HCT116 (cell line): ENCODE results near the gene ALG1. TPM values are rescaled to one million over a fixed set of nuclear protein-coding genes. Genes with fewer than 3 reads are reported as not detected.
"Not testable (repeated sequence)": the region's sequence is repeated elsewhere in the genome, so short reads cannot be mapped to it uniquely, and the experiment has no call there.

ENCODE experiments used
- ATAC-seq: fragments of 200-7000 bp; cut with Tn5 transposase; 2 replicates; pipeline ENCODE4 v1.9.1; 2020; ENCODE audit warnings: mild to moderate bottlenecking, moderate library complexity
- BruUV-seq: library from RNA; stranded (reverse); fragments of 400-500 nt; replicated peaks from 2 replicates; lab custom pipeline; 2021; lab: Mats Ljungman, UMichigan
- CTCF ChIA-PET: fragments of 300-600 bp; sonication (Branson Sonifier 250); formaldehyde crosslinking; loops from one replicate; lab custom pipeline; 2021; ENCODE audit warnings: antibody characterized with exemption; lab: Charles Lee
- POLR2A ChIA-PET: fragments of 300-600, 350-600 bp; sonication (Branson Sonifier 250); formaldehyde crosslinking; loops from one replicate; lab custom pipeline; 2021; ENCODE audit warnings: antibody characterized with exemption; lab: Charles Lee
- RAD21 ChIA-PET, 2 experiments: fragments of 300-600 bp; sonication (Branson Sonifier 250); formaldehyde crosslinking; loops; one replicate each; lab custom pipeline; 2023; ENCODE audit warnings: low total read pairs in 2 of 2; ENCODE audit not compliant: uncharacterized antibody in 2 of 2, unreplicated experiment in 2 of 2, low non-redundant PET in 1 of 2; lab: Charles Lee
- DNase-seq: peaks from one replicate; pipeline ENCODE4 v3.0.0-alpha.2; 2010; ENCODE audit warnings: low read depth, low spot score
- H2AFZ ChIP-seq: fragments of 200-600 bp; shearing (Covaris generic), sonication (generic); 2 replicates; pipeline ENCODE4 v1.6.1; 2017; ENCODE audit warnings: low read depth, mixed run types, mixed read lengths, antibody characterized with exemption, low read length; ENCODE audit not compliant: poor library complexity, severe bottlenecking
- H3K27ac ChIP-seq: 2 replicates; pipeline ENCODE4 v1.5.1; 2012; ENCODE audit warnings: low read depth, low read length
- H3K27me3 ChIP-seq: fragments of 200-600 bp; sonication (generic); 2 replicates; pipeline ENCODE4 v1.6.1; 2016; ENCODE audit warnings: mixed run types, low read length, mixed read lengths; ENCODE audit not compliant: insufficient read depth
- H3K36me3 ChIP-seq, 2 experiments: fragments of 200-500 bp in 1 of 2; fragments of 200-600 bp in 1 of 2; sonication (Bioruptor generic) in 1 of 2; sonication (generic) in 1 of 2; 2 replicates each; pipeline versions ENCODE4 v1.5.1 to v1.6.1; 2014 to 2016; ENCODE audit warnings: low read length in 2 of 2, inconsistent platforms in 1 of 2, mixed read lengths in 1 of 2, mixed run types in 1 of 2; ENCODE audit not compliant: insufficient read depth in 2 of 2, control insufficient read depth in 1 of 2
- H3K4me1 ChIP-seq, 2 experiments: fragments of 200-600 bp in 1 of 2; sonication (generic) in 1 of 2; 2 replicates each; pipeline versions ENCODE4 v1.5.1 to v1.6.1; 2012 to 2017; ENCODE audit warnings: low read length in 2 of 2, inconsistent platforms in 1 of 2, mild to moderate bottlenecking in 1 of 2, mixed read lengths in 1 of 2, mixed run types in 1 of 2, moderate library complexity in 1 of 2; ENCODE audit not compliant: insufficient read depth in 2 of 2, control insufficient read depth in 1 of 2
- H3K4me2 ChIP-seq: fragments of 200-600 bp; sonication (generic); 2 replicates; pipeline ENCODE4 v1.6.1; 2017; ENCODE audit warnings: mixed run types, low read length, mixed read lengths
- H3K4me3 ChIP-seq, 2 experiments: fragments of 200-600 bp in 1 of 2; sonication (generic) in 1 of 2; replicated peaks in 1 of 2; 2 replicates each; pipeline ENCODE4 v1.5.1; 2011 to 2016; ENCODE audit warnings: low read length in 2 of 2, control low read depth in 1 of 2, low read depth in 1 of 2, mild to moderate bottlenecking in 1 of 2, mixed read lengths in 1 of 2, mixed run types in 1 of 2
- H3K79me2 ChIP-seq: fragments of 200-600 bp; sonication (generic); 2 replicates; pipeline ENCODE4 v1.6.1; 2017; ENCODE audit warnings: mild to moderate bottlenecking, mixed run types, low read length, moderate library complexity, mixed read lengths; ENCODE audit not compliant: insufficient read depth
- H3K9ac ChIP-seq: fragments of 200-600 bp; sonication (generic); 2 replicates; pipeline ENCODE4 v1.6.1; 2016; ENCODE audit warnings: low read length, mixed read lengths
- H3K9me2 ChIP-seq: fragments of 200-600 bp; sonication (generic), shearing (Covaris generic); 2 replicates; pipeline ENCODE4 v1.6.1; 2017; ENCODE audit warnings: mixed run types, mild to moderate bottlenecking, moderate library complexity; ENCODE audit not compliant: insufficient read depth
- H3K9me3 ChIP-seq, 2 experiments: fragments of 200-500 bp in 1 of 2; fragments of 200-600 bp in 1 of 2; sonication (Bioruptor generic) in 1 of 2; sonication (generic) in 1 of 2; 2 replicates each; pipeline ENCODE4 v1.6.1; 2014 to 2017; ENCODE audit warnings: low read length in 2 of 2, mixed read lengths in 2 of 2, inconsistent platforms in 1 of 2, low read depth in 1 of 2, mild to moderate bottlenecking in 1 of 2, mixed run types in 1 of 2, moderate library complexity in 1 of 2; ENCODE audit not compliant: control insufficient read depth in 1 of 2, insufficient read depth in 1 of 2
- H4K20me1 ChIP-seq: fragments of 200-600 bp; sonication (generic), shearing (Covaris generic); 2 replicates; pipeline ENCODE4 v1.6.1; 2017; ENCODE audit warnings: mixed run types, mild to moderate bottlenecking, moderate library complexity; ENCODE audit not compliant: insufficient read depth
- CEBPB ChIP-seq: IDR thresholded peaks from 2 replicates; pipeline ENCODE4 v1.6.1; 2012; ENCODE audit warnings: low read depth
- CTCF ChIP-seq, 3 experiments: fragments of 200-600 bp in 1 of 3; sonication (generic) in 1 of 3; IDR thresholded peaks in 2 of 3; conservative IDR thresholded peaks in 1 of 3; 2 replicates each; pipeline ENCODE4 v1.5.1; 2012 to 2017; ENCODE audit warnings: low read depth in 2 of 3, low read length in 2 of 3, antibody characterized with exemption in 1 of 3, borderline replicate concordance in 1 of 3, control low read depth in 1 of 3, mild to moderate bottlenecking in 1 of 3, mixed read lengths in 1 of 3, mixed run types in 1 of 3, moderate library complexity in 1 of 3; ENCODE audit not compliant: insufficient read depth in 1 of 3
- EGR1 ChIP-seq: IDR thresholded peaks from 2 replicates; pipeline ENCODE4 v1.6.1; 2012; ENCODE audit warnings: low read depth
- ELF1 ChIP-seq: IDR thresholded peaks from 2 replicates; pipeline ENCODE4 v1.6.1; 2012; ENCODE audit warnings: low read depth, borderline replicate concordance
- EZH2 ChIP-seq: fragments of 200-600 bp; sonication (generic); IDR thresholded peaks from 2 replicates; pipeline ENCODE4 v1.6.1; 2017; ENCODE audit warnings: antibody characterized with exemption, mixed run types
- FOSL1 ChIP-seq: IDR thresholded peaks from 2 replicates; pipeline ENCODE4 v1.6.1; 2012; ENCODE audit warnings: low read depth
- POLR2A ChIP-seq: IDR thresholded peaks from 2 replicates; pipeline ENCODE4 v1.7.0; 2011; ENCODE audit warnings: borderline replicate concordance; ENCODE audit not compliant: insufficient read depth, insufficient read length; ENCODE audit errors: extremely low read depth
- RAD21 ChIP-seq: IDR thresholded peaks from 2 replicates; pipeline ENCODE4 v1.6.1; 2012; ENCODE audit warnings: low read depth, mild to moderate bottlenecking
- REST ChIP-seq: IDR thresholded peaks from 2 replicates; pipeline ENCODE4 v1.6.1; 2012; ENCODE audit warnings: low read depth
- TCF7L2 ChIP-seq: IDR thresholded peaks from 2 replicates; pipeline ENCODE4 v1.7.0; 2011; ENCODE audit warnings: borderline replicate concordance, inconsistent platforms; ENCODE audit not compliant: insufficient read depth, insufficient read length; ENCODE audit errors: extremely low read depth
- YY1 ChIP-seq: IDR thresholded peaks from 2 replicates; pipeline ENCODE4 v1.6.1; 2011; ENCODE audit warnings: low read length, low read depth, moderate library complexity, mild to moderate bottlenecking; ENCODE audit not compliant: insufficient replicate concordance; ENCODE audit errors: extremely low read depth
- intact Hi-C: fragments of 100-400 bp; cut with micrococcal nuclease; formaldehyde crosslinking; loops from 2 replicates; pipeline ENCODE4 v1.10.0; 2022
- total RNA-seq: library from RNA; stranded (reverse); gene quantifications from one replicate; pipeline ENCODE4 v1.2.1, GENCODE V29; 2021; ENCODE audit not compliant: unreplicated experiment

ALG1 gene
- total RNA-seq, 1 experiment from 2014 or later, result 27.1 TPM

- H3K79me2 ChIP-seq, result peaks cover 33% of the 10 kb centered on the region
- H3K4me3 ChIP-seq, result no peak overlapping the region
- H3K4me1 ChIP-seq, result peaks cover 4 to 16% of the 10 kb centered on the region in 2 experiments; a peak in 3 of 4 replicates
- no peaks in the 10 kb centered on the region for H3K9me3 ChIP-seq
- peak overlapping the region; percentile 92 for H3K4me2 ChIP-seq
- no peak overlapping the region for H3K9ac ChIP-seq
- H3K27me3 ChIP-seq, result no peaks in the 10 kb centered on the region
- intact Hi-C loops, result no loop called here
- no peaks in the 10 kb centered on the region for H4K20me1 ChIP-seq
- TF ChIP-seq RAD21 (no peak), YY1 (no peak), CTCF (IDR thresholded peaks at IDR 0.05 in 2 of 3, conservative IDR thresholded peaks at IDR 0.05 in 1 of 3; ENCODE audit: borderline replicate concordance in 1 of 3, insufficient read depth in 1 of 3, low read depth in 2 of 3, low read length in 2 of 3) (no peak), CEBPB (no peak), FOSL1 (no peak), TCF7L2 (no peak), EZH2 (no peak), POLR2A (no peak), ELF1 (no peak), REST (no peak), EGR1 (no peak)
- H2AFZ ChIP-seq, result no peak overlapping the region
- no peaks in the 10 kb centered on the region for H3K9me2 ChIP-seq
- no peak for DNase-seq
- no TSS peak for BruUV-seq
- CTCF ChIA-PET, result no interaction called here
- H3K27ac ChIP-seq, result no peak overlapping the region
- RAD21 ChIA-PET, result no interaction called here
- no peak for ATAC-seq
- POLR2A ChIA-PET, result no interaction called here
- H3K36me3 ChIP-seq, result peaks cover 0 to 13% of the 10 kb centered on the region in 2 experiments; a peak in 2 of 4 replicates
These were observed 1.6 kb downstream of the ALG1 start for GRCh38 chr16:5073279-5073629.

GRCh38 chr16:5073771-5074170 is 2.1 kb downstream of the ALG1 start:
- H3K27me3 ChIP-seq, RAD21 ChIA-PET, CTCF ChIA-PET, H3K27ac ChIP-seq, H3K9me2 ChIP-seq, H4K20me1 ChIP-seq, H3K4me2 ChIP-seq, DNase-seq, ATAC-seq, POLR2A ChIA-PET, H3K9ac ChIP-seq, intact Hi-C loops, H3K9me3 ChIP-seq, H2AFZ ChIP-seq, H3K4me3 ChIP-seq, BruUV-seq: not testable (repeated sequence)
- Histone ChIP-seq H3K36me3 (peaks cover 0 to 13% of the 10 kb centered on the region in 2 experiments; a peak in 2 of 4 replicates), H3K79me2 (peaks cover 33% of the 10 kb centered on the region), H3K4me1 (peaks cover 4 to 16% of the 10 kb centered on the region in 2 experiments; a peak in 3 of 4 replicates)
